ENCODE data around the gene GM2A.

GM2A gene

GRCh38 chr5:151310932-151311331, 57.9 kb downstream of the GM2A start:
- Histone ChIP-seq H3K9me2 (replicated peaks; ENCODE audit: control insufficient read depth, low read length) (no peaks in the 10 kb centered on the region), H3K27ac (ENCODE audit: low read depth, low read length) (no peak overlapping the region), H3K36me3 (ENCODE audit: control insufficient read depth, low read length) (no peaks in the 10 kb centered on the region), H3K9me3 (ENCODE audit: control insufficient read depth, insufficient read depth, low read length) (no peaks in the 10 kb centered on the region), H4K20me1 (ENCODE audit: control insufficient read depth, insufficient read depth, low read depth, low read length) (no peaks in the 10 kb centered on the region), H3K4me2 (ENCODE audit: low read length) (no peak overlapping the region), H3K4me3 (ENCODE audit: low read length) (no peak overlapping the region), H3K27me3 (ENCODE audit: control insufficient read depth, low read length) (peaks cover 9% of the 10 kb centered on the region; the same call in 1 of the 2 replicates), H3K4me1 (ENCODE audit: control insufficient read depth, low read length) (0 out of 2 replicates have a peak, but pooled peaks cover 2% of the 10 kb centered on the region), H3F3A (ENCODE audit: control insufficient read depth, insufficient read depth) (no peaks in the 10 kb centered on the region), H3K79me2 (ENCODE audit: control insufficient read depth, low read length) (no peaks in the 10 kb centered on the region)
- TF ChIP-seq CTCF (IDR thresholded peaks at IDR 0.05; ENCODE audit: low read depth, low read length, poor library complexity, severe bottlenecking) (no peak), EZH2phosphoT487 (IDR thresholded peaks at IDR 0.05; ENCODE audit: borderline replicate concordance, low read length) (no peak)

- 0 out of 2 replicates have a peak, but pooled peaks cover 2% of the 10 kb centered on the region for H3K4me1 ChIP-seq (ENCODE audit: control insufficient read depth, low read length)
- no peaks in the 10 kb centered on the region for H3K9me2 ChIP-seq (replicated peaks; ENCODE audit: control insufficient read depth, low read length)
- TF ChIP-seq EZH2phosphoT487 (IDR thresholded peaks at IDR 0.05; ENCODE audit: borderline replicate concordance, low read length), result no peak
- TF ChIP-seq CTCF (IDR thresholded peaks at IDR 0.05; ENCODE audit: low read depth, low read length, poor library complexity, severe bottlenecking), result no peak
- no peaks in the 10 kb centered on the region for H3K79me2 ChIP-seq (ENCODE audit: control insufficient read depth, low read length)
- H4K20me1 ChIP-seq (ENCODE audit: control insufficient read depth, insufficient read depth, low read depth, low read length), result no peaks in the 10 kb centered on the region
- H3K27me3 ChIP-seq (ENCODE audit: control insufficient read depth, low read length), result peaks cover 8% of the 10 kb centered on the region; the same call in 1 of the 2 replicates
- H3K36me3 ChIP-seq (ENCODE audit: control insufficient read depth, low read length), result no peaks in the 10 kb centered on the region
- H3K27ac ChIP-seq (ENCODE audit: low read depth, low read length), result no peak overlapping the region
- no peak overlapping the region for H3K4me2 ChIP-seq (ENCODE audit: low read length)
- no peak overlapping the region for H3K4me3 ChIP-seq (ENCODE audit: low read length)
- no peaks in the 10 kb centered on the region for H3F3A ChIP-seq (ENCODE audit: control insufficient read depth, insufficient read depth)
- no peaks in the 10 kb centered on the region for H3K9me3 ChIP-seq (ENCODE audit: control insufficient read depth, insufficient read depth, low read length)
Measured at GRCh38 chr5:151312756-151313324, 59.9 kb downstream of the GM2A start.

GRCh38 chr5:151313357-151313756, 60.4 kb downstream of the GM2A start:
- Histone ChIP-seq H3K4me3 (ENCODE audit: low read length) (no peak overlapping the region), H3K27me3 (ENCODE audit: control insufficient read depth, low read length) (peaks cover 6% of the 10 kb centered on the region; the same call in 1 of the 2 replicates), H3K9me3 (ENCODE audit: control insufficient read depth, insufficient read depth, low read length) (no peaks in the 10 kb centered on the region), H3K27ac (ENCODE audit: low read depth, low read length) (no peak overlapping the region), H3K9me2 (replicated peaks; ENCODE audit: control insufficient read depth, low read length) (no peaks in the 10 kb centered on the region), H3K79me2 (ENCODE audit: control insufficient read depth, low read length) (no peaks in the 10 kb centered on the region), H3K4me1 (ENCODE audit: control insufficient read depth, low read length) (0 out of 2 replicates have a peak, but pooled peaks cover 2% of the 10 kb centered on the region), H3K36me3 (ENCODE audit: control insufficient read depth, low read length) (no peaks in the 10 kb centered on the region), H3F3A (ENCODE audit: control insufficient read depth, insufficient read depth) (no peaks in the 10 kb centered on the region), H3K4me2 (ENCODE audit: low read length) (no peak overlapping the region), H4K20me1 (ENCODE audit: control insufficient read depth, insufficient read depth, low read depth, low read length) (no peaks in the 10 kb centered on the region)
- TF ChIP-seq CTCF (IDR thresholded peaks at IDR 0.05; ENCODE audit: low read depth, low read length, poor library complexity, severe bottlenecking), result no peak
- no peak for TF ChIP-seq EZH2phosphoT487 (IDR thresholded peaks at IDR 0.05; ENCODE audit: borderline replicate concordance, low read length)

Data from DOHH2 (cell line).